ENCODE data around the gene SCARB1. TPM values are rescaled to one million over a fixed set of nuclear protein-coding genes. Genes with fewer than 3 reads are reported as not detected.

The SCARB1 gene
- total RNA-seq, 1 experiment from 2014 or later, result 31.3 TPM

- Histone ChIP-seq H3K23ac (ENCODE audit: insufficient read length, low read depth, low read length) (no peak overlapping the region), H2BK15ac (ENCODE audit: low read depth, low read length) (no peak overlapping the region), H3K4me1 (ENCODE audit: insufficient read depth, low read length) (no peaks in the 10 kb centered on the region; the same call in 1 of the 2 replicates), H4K8ac (replicated peaks; ENCODE audit: insufficient read length, low read depth, low read length) (no peak overlapping the region), H3K9ac (ENCODE audit: extremely low read depth, insufficient read length, low read length) (no peak overlapping the region), H3T11ph (ENCODE audit: low read length) (no peak overlapping the region), H3K14ac (ENCODE audit: insufficient read depth, low read length) (no peak overlapping the region), H2AFZ (ENCODE audit: low read length) (no peak overlapping the region), H3K4ac (ENCODE audit: low read depth, low read length) (no peak overlapping the region), H2BK20ac (ENCODE audit: low read depth, low read length, poor library complexity, severe bottlenecking) (no peak overlapping the region), H2BK12ac (ENCODE audit: insufficient read length, low read depth, low read length) (no peak overlapping the region), H4K5ac (ENCODE audit: insufficient read length, low read depth, low read length) (no peak overlapping the region), H3K27me3 (ENCODE audit: insufficient read depth, low read length) (no peaks in the 10 kb centered on the region; the same call in 1 of the 2 replicates), H3K79me2 (ENCODE audit: insufficient read depth, low read length) (no peaks in the 10 kb centered on the region), H3K4me2 (ENCODE audit: insufficient read depth, insufficient read length, low read length) (no peak overlapping the region), H3K23me2 (ENCODE audit: insufficient read length, low read depth, low read length, poor library complexity, severe bottlenecking) (peaks cover 9% of the 10 kb centered on the region), H3K56ac (ENCODE audit: insufficient read length, low read depth, low read length) (no peak overlapping the region), H3K79me1 (ENCODE audit: insufficient read depth, low read depth, low read length, poor library complexity, severe bottlenecking) (no peaks in the 10 kb centered on the region), H2BK5ac (ENCODE audit: insufficient read length, low read length) (no peak overlapping the region), H2BK120ac (ENCODE audit: low read depth, low read length, poor library complexity, severe bottlenecking) (no peak overlapping the region), H3K27ac (ENCODE audit: insufficient read length, low read depth, low read length) (no peak overlapping the region), H4K20me1 (ENCODE audit: control insufficient read depth, insufficient read depth, insufficient read length) (no peaks in the 10 kb centered on the region), H4K91ac (ENCODE audit: insufficient read length, low read depth, low read length) (no peak overlapping the region), H3K18ac (ENCODE audit: insufficient read length, low read depth, low read length) (no peak overlapping the region), H3K9me3 (ENCODE audit: control insufficient read depth, low read depth, low read length) (no peaks in the 10 kb centered on the region), H2AK5ac (ENCODE audit: insufficient read length, low read length) (no peak overlapping the region)
- peaks cover 26% of the 10 kb centered on the region for H3K27me3 Mint-ChIP-seq (ENCODE audit: low read depth)
- no peak overlapping the region for H3K4me3 Mint-ChIP-seq
- no peaks in the 10 kb centered on the region for H3K9me3 Mint-ChIP-seq
- H3K36me3 Mint-ChIP-seq (ENCODE audit: insufficient read depth in 1 of 3, low read depth in 3 of 3), result no peaks in the 10 kb centered on the region; a peak in 1 of 7 replicates
- no CpG with 5 or more reads among the region's 6 CpGs for WGBS (ENCODE audit: extremely low coverage, insufficient read length, low lambda C conversion rate)
- H3K27ac Mint-ChIP-seq, result no peak overlapping the region
- no peak for TF ChIP-seq CTCF (conservative IDR thresholded peaks at IDR 0.05)
- no peak for DNase-seq
- H3K4me1 Mint-ChIP-seq, result peaks cover 21 to 24% of the 10 kb centered on the region in 2 experiments
Observed at GRCh38 chr12:124867401-124867930, 3.8 kb upstream of the SCARB1 start.
